ENCODE data around the gene TOP3B.
"Not testable (repeated sequence)": the region's sequence is repeated elsewhere in the genome, so short reads cannot be mapped to it uniquely, and the experiment has no call there.

The TOP3B gene

GRCh38 chr22:21942407-21943343, 39.9 kb downstream of the TOP3B start:
- no peak for ATAC-seq

- ATAC-seq: no peak
These were observed 40.7 kb downstream of the TOP3B start for GRCh38 chr22:21941921-21942320.

GRCh38 chr22:21940521-21940920, 42.1 kb downstream of the TOP3B start:
- no peak for ATAC-seq

GRCh38 chr22:21939935-21940334, 42.7 kb downstream of the TOP3B start:
- not testable (repeated sequence) for ATAC-seq

- no peak for ATAC-seq
These were observed 43.1 kb downstream of the TOP3B start for GRCh38 chr22:21939461-21939913.

- no peak for ATAC-seq
These were observed 43.7 kb downstream of the TOP3B start for GRCh38 chr22:21938906-21939305.

GRCh38 chr22:21938071-21938822, 44.3 kb downstream of the TOP3B start:
- ATAC-seq: peak; percentile 95 to 96

- no peak for ATAC-seq
These were observed 44.8 kb downstream of the TOP3B start for GRCh38 chr22:21937821-21938070.

GRCh38 chr22:21937041-21937820, 45.4 kb downstream of the TOP3B start:
- ATAC-seq: no peak

GRCh38 chr22:21936151-21936775, 46.3 kb downstream of the TOP3B start:
- ATAC-seq: no peak

- ATAC-seq: no peak
These were observed 48.7 kb downstream of the TOP3B start for GRCh38 chr22:21933910-21934309.

GRCh38 chr22:21933413-21933812, 49.2 kb downstream of the TOP3B start:
- no peak for ATAC-seq

GRCh38 chr22:21932347-21932746, 50.2 kb downstream of the TOP3B start:
- no peak for ATAC-seq

- ATAC-seq: no peak
These were observed 51.5 kb downstream of the TOP3B start for GRCh38 chr22:21931056-21931455.

- no peak for ATAC-seq
These were observed 53.3 kb downstream of the TOP3B start for GRCh38 chr22:21929253-21929652.

GRCh38 chr22:21928048-21928447, 54.5 kb downstream of the TOP3B start:
- no peak for ATAC-seq

- ATAC-seq: no peak
These were observed 55.3 kb downstream of the TOP3B start for GRCh38 chr22:21927174-21927823.

- no peak for ATAC-seq
These were observed 55.9 kb downstream of the TOP3B start for GRCh38 chr22:21926728-21927127.

GRCh38 chr22:21923163-21923561, 59.4 kb downstream of the TOP3B start:
- ATAC-seq: no peak

GRCh38 chr22:21922370-21923162, 60.0 kb downstream of the TOP3B start:
- ATAC-seq: no peak

GRCh38 chr22:21921729-21922128, 60.9 kb downstream of the TOP3B start:
- no peak for ATAC-seq

Data from activated CD4-positive, CD25-positive, alpha-beta regulatory T cell treated with anti-CD3 and anti-CD28 coated beads, Interleukin-2, amount 50 U/mL, for 24 hours (primary cell).